GM12878 (cell line): ENCODE measurements around the gene CACNA1E. TPM values are rescaled to one million over a fixed set of nuclear protein-coding genes. Genes with fewer than 3 reads are reported as not detected.

Experiments used
- ATAC-seq: fragments of 200-7000 bp; cut with Tn5 transposase; 3 replicates; pipeline ENCODE4 v1.9.1; 2020; ENCODE audit warnings: mild to moderate bottlenecking, moderate library complexity
- BruUV-seq: library from RNA; stranded (reverse); fragments of 400-500 nt; replicated peaks from 2 replicates; lab custom pipeline; 2021; lab: Mats Ljungman, UMichigan
- CTCF ChIA-PET: fragments of 300-600 bp; sonication (Branson Sonifier 250); formaldehyde crosslinking; extraction: SDS; loops from one replicate; lab custom pipeline; 2021; ENCODE audit warnings: inconsistent platforms; lab: Yijun Ruan, JAX
- POLR2A ChIA-PET: fragments of 350-600 bp; formaldehyde crosslinking; extraction: SDS; loops from one replicate; lab custom pipeline; 2021; ENCODE audit warnings: inconsistent platforms; lab: Charles Lee
- RAD21 ChIA-PET: fragments of 300-600 bp; sonication (Branson Sonifier 250); formaldehyde crosslinking; loops from one replicate; lab custom pipeline; 2023; ENCODE audit warnings: antibody characterized with exemption; ENCODE audit not compliant: unreplicated experiment; lab: Charles Lee
- SMC1A ChIA-PET: fragments of 300-600 bp; sonication (Branson Sonifier 250); formaldehyde crosslinking; loops from one replicate; lab custom pipeline; 2023; ENCODE audit not compliant: unreplicated experiment, uncharacterized antibody; lab: Charles Lee
- DNase-seq: peaks from one replicate; pipeline ENCODE4 v3.0.0-alpha.2; 2011; ENCODE audit warnings: low read depth, low spot score
- FAIRE-seq: peaks from 3 replicates; lab custom pipeline; 2011; peaks lifted over from hg19 to GRCh38; lab: Jason Lieb, UNC
- H2AFZ ChIP-seq: 2 replicates; pipeline ENCODE4 v1.6.0; 2011; ENCODE audit warnings: low read depth, low read length, control low read depth; ENCODE audit not compliant: control insufficient read depth
- H3K27ac ChIP-seq: 2 replicates; pipeline ENCODE4 v1.5.1; 2011; ENCODE audit warnings: control low read depth; ENCODE audit not compliant: control insufficient read depth, insufficient read depth
- H3K27me3 ChIP-seq, 2 experiments: replicated peaks in 1 of 2; 2 replicates each; pipeline versions ENCODE4 v1.6.0 to v1.6.1; 2011; ENCODE audit warnings: low read length in 1 of 2; ENCODE audit not compliant: control insufficient read depth in 2 of 2, insufficient read depth in 2 of 2
- H3K36me3 ChIP-seq, 2 experiments: 2 replicates each; pipeline ENCODE4 v1.5.1; 2011; ENCODE audit warnings: low read length in 1 of 2; ENCODE audit not compliant: control insufficient read depth in 2 of 2, insufficient read depth in 2 of 2
- H3K4me1 ChIP-seq: 2 replicates; pipeline ENCODE4 v1.6.1; 2011; ENCODE audit warnings: mild to moderate bottlenecking, low read length, moderate library complexity, mixed read lengths; ENCODE audit not compliant: control insufficient read depth, insufficient read depth
- H3K4me2 ChIP-seq: 2 replicates; pipeline ENCODE4 v1.6.0; 2011; ENCODE audit warnings: control low read depth; ENCODE audit not compliant: control insufficient read depth, insufficient read depth
- H3K4me3 ChIP-seq: fragments of 200-600 bp; sonication (generic); 2 replicates; pipeline ENCODE4 v1.5.1; 2016
- H3K79me2 ChIP-seq: 2 replicates; pipeline ENCODE4 v1.6.0; 2011; ENCODE audit warnings: low read length; ENCODE audit not compliant: control insufficient read depth, insufficient read depth
- H3K9ac ChIP-seq: 2 replicates; pipeline ENCODE4 v1.8.0; 2011; ENCODE audit warnings: low read length, control low read depth, mixed read lengths; ENCODE audit not compliant: control insufficient read depth, insufficient read depth
- H3K9me3 ChIP-seq: replicated peaks from 3 replicates; pipeline ENCODE4 v1.5.1; 2011; ENCODE audit warnings: mild to moderate bottlenecking, low read length; ENCODE audit not compliant: control insufficient read depth, insufficient read depth
- H4K20me1 ChIP-seq: 2 replicates; pipeline ENCODE4 v1.6.0; 2011; ENCODE audit not compliant: control insufficient read depth, insufficient read depth
- ATF7 ChIP-seq: fragments of 450-650 bp; IDR thresholded peaks from 2 replicates; pipeline ENCODE4 v1.6.1; 2016; ENCODE audit warnings: low read depth, mild to moderate bottlenecking
- BACH1 ChIP-seq: fragments of 450-650 bp; IDR thresholded peaks from 2 replicates; pipeline ENCODE4 v1.6.1; 2017; ENCODE audit warnings: mild to moderate bottlenecking, borderline replicate concordance
- DPF2 ChIP-seq: fragments of 450-650 bp; IDR thresholded peaks from 2 replicates; pipeline ENCODE4 v1.6.1; 2017; ENCODE audit warnings: mild to moderate bottlenecking
- EGR1 ChIP-seq, 2 experiments: IDR thresholded peaks; 1 replicate in 1 of 2; 2 replicates in 1 of 2; pipeline ENCODE4 v1.6.1; 2011 to 2012; ENCODE audit warnings: low read depth in 2 of 2, low read length in 2 of 2, borderline replicate concordance in 1 of 2, mild to moderate bottlenecking in 1 of 2, moderate library complexity in 1 of 2
- GATAD2B ChIP-seq: fragments of 450-650 bp; conservative IDR thresholded peaks from 2 replicates; pipeline ENCODE4 v1.6.1; 2017; ENCODE audit warnings: low read depth, mild to moderate bottlenecking, moderate library complexity
- POU2F2 ChIP-seq: IDR thresholded peaks from 3 replicates; pipeline ENCODE4 v1.6.1; 2011; ENCODE audit warnings: low read depth, mild to moderate bottlenecking, low read length, borderline replicate concordance
- SMAD5 ChIP-seq: IDR thresholded peaks from 2 replicates; pipeline ENCODE4 v1.6.1; 2016; ENCODE audit warnings: antibody characterized with exemption, low read depth
- YBX1 ChIP-seq: fragments of 450-650 bp; IDR thresholded peaks from 2 replicates; pipeline ENCODE4 v1.6.1; 2016; ENCODE audit warnings: antibody characterized with exemption
- ZZZ3 ChIP-seq: IDR thresholded peaks from 2 replicates; pipeline ENCODE4 v1.6.1; 2011; ENCODE audit warnings: low read depth; ENCODE audit not compliant: control insufficient read depth, insufficient read length
- WGBS: methylation state at CpG from one replicate; pipeline ENCODE4 v1.1.6; 2016; ENCODE audit warnings: low lambda C conversion rate; ENCODE audit not compliant: insufficient replicate concordance, insufficient coverage; ENCODE audit errors: missing lambda C conversion rate; 5-methylcytosine and 5-hydroxymethylcytosine counted together
- in situ Hi-C: fragments of 300-500 bp; cut with MboI; formaldehyde crosslinking; loops from 9 replicates; pipeline ENCODE4 v1.14.3; 2018; ENCODE audit warnings: mixed read lengths
- intact Hi-C: fragments of 100-400 bp; cut with micrococcal nuclease; formaldehyde crosslinking; loops from one replicate; pipeline ENCODE4 v1.14.2; 2022; ENCODE audit not compliant: unreplicated experiment
- polyA plus RNA-seq, 11 experiments: library from polyadenylated mRNA; depleted of rRNA in 4 of 11; unstranded in 6 of 11; stranded (reverse) in 5 of 11; fragments of >200 nt; fragmentation: Nextera tagmentation in 4 of 11; fragmentation: Illumina TruSeq in 1 of 11; extraction: Ambion mirVana in 4 of 11; extraction: Trizol in 1 of 11; gene quantifications; 1 replicate in 1 of 11; 2 replicates in 10 of 11; pipeline versions ENCODE4 v1.2.1 to v1.2.3, GENCODE V29; 2011 to 2016; ENCODE audit warnings: inconsistent platforms in 2 of 11, missing spikeins in 2 of 11, low read depth in 1 of 11
- total RNA-seq, 4 experiments: library from RNA; depleted of rRNA in 3 of 4; stranded (reverse); fragments of >200 nt in 3 of 4; fragmentation: Illumina TruSeq in 1 of 4; extraction: Trizol in 1 of 4; gene quantifications; 2 replicates each; pipeline versions ENCODE4 v1.2.1 to v1.2.3, GENCODE V29; 2013 to 2021
- TF ChIP-seq, protein P1 (sequence below): IDR thresholded peaks from 2 replicates; pipeline ENCODE4 v1.6.1; 2011; ENCODE audit warnings: low read depth, mild to moderate bottlenecking, low read length, moderate library complexity, borderline replicate concordance; ENCODE audit errors: extremely low read depth
- TF ChIP-seq, protein P2 (sequence below): fragments of 450-650 bp; conservative IDR thresholded peaks from 2 replicates; pipeline ENCODE4 v1.6.1; 2017; ENCODE audit warnings: mild to moderate bottlenecking, moderate library complexity
- TF ChIP-seq, protein P3 (sequence below): fragments of 450-650 bp; IDR thresholded peaks from 2 replicates; pipeline ENCODE4 v1.6.1; 2018; ENCODE audit warnings: mild to moderate bottlenecking, low read depth, moderate library complexity; ENCODE audit not compliant: partially characterized antibody

Gene CACNA1E
- total and polyA plus RNA-seq, 10 of the 15 experiments (the other 5 are each of a cell fraction or from before 2014, with no cell fraction given) = 0.57 to 22.0 (median 8.5) TPM

DNA sequence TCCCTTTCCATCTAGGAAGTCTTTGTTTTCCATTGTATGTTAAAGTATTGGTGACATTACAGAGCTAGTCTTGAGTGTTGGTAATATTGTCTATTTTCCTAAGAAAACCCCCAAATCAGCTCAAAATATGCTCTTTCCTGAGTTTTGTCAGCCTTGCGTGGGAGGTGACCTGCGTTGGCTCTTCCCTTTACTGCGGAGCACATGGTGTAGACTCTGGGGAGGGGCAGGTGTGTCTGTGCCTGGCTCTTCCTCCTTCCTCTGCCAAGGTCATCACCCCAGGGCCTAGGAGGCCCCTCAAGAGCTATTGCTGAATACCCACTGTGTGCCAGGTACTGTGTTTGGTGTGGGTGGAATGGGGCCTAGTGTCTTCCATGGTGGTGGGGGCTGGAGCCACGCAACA, 33.4 kb downstream of the CACNA1E start (continued):
- TF ChIP-seq, protein P1, sequence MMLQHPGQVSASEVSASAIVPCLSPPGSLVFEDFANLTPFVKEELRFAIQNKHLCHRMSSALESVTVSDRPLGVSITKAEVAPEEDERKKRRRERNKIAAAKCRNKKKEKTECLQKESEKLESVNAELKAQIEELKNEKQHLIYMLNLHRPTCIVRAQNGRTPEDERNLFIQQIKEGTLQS = no peak
- TF ChIP-seq SMAD5 (no peak), DPF2 (no peak)

DNA sequence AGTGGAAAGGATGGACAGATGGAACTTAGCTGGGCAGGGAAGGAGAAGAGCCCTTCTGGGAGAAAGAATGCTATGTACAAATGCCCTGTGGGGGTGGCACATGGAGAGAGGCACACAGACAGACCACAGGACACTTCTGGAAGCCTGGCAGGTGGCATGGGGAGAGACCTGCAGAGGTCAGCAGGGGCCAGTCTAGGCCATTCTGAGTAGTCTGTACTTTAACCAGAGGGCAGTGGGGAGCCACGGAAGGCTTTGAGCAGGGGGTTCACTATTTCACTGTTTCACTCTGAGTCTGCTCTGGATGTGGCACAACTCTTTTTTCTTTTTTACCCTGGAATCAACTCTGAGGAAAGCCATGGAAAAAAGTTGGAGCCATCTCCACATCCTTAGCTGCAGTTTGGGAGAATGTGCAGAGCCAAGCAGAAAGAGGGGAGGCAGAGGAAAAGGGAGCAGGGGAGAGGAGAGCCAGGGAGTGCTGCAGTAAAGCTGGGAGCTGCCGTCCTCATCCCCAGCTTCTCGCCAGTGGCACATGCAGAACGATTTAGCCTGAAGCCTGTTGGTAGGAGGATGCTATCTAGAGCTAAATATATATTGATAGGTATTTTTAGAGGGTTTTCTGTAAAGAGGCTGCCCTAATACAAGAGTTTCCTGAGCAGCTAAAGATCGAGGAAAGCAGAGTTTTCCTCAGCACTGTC, 34.0 kb downstream of the CACNA1E start:
- no peaks in the 10 kb centered on the region for H3K36me3 ChIP-seq
- no peaks in the 10 kb centered on the region for H3K9me3 ChIP-seq
- ChIA-PET POLR2A (interaction anchor here (0.8 to 1.1 kb wide), 2 partner anchors 33 to 132 kb away, joined by 3 read pairs; partner anchors contain the start of gene CACNA1E), RAD21 (interaction anchor here (16.9 kb wide), 1 partner anchor 31 kb away, joined by 278 read pairs; the partner anchor contains the start of gene CACNA1E), CTCF (interaction anchor here (1.0 to 2.5 kb wide), 8 partner anchors 25 to 419 kb away, joined by 3 to 9 read pairs (median 4); no protein-coding TSS in a partner anchor), SMC1A (interaction anchor here (0.7 to 2.0 kb wide), 8 partner anchors 8 to 160 kb away, joined by 3 to 5 read pairs (median 4); no protein-coding TSS in a partner anchor)
- ATAC-seq (no peak), FAIRE-seq (no peak), DNase-seq (no peak)
- H3K79me2 ChIP-seq = no peaks in the 10 kb centered on the region
- no peak overlapping the region for H3K4me3 ChIP-seq
- no TSS peak for BruUV-seq
- H3K4me1 ChIP-seq = peaks cover 30% of the 10 kb centered on the region
- H3K4me2 ChIP-seq = no peak overlapping the region
- TF ChIP-seq ZZZ3 (no peak), BACH1 (no peak), GATAD2B (no peak), EGR1 (IDR thresholded peaks at IDR 0.05; ENCODE audit: borderline replicate concordance in 1 of 2, low read depth in 2 of 2, low read length in 2 of 2) (no peak), YBX1 (no peak), ATF7 (no peak), POU2F2 (no peak)
- TF ChIP-seq, protein P2, sequence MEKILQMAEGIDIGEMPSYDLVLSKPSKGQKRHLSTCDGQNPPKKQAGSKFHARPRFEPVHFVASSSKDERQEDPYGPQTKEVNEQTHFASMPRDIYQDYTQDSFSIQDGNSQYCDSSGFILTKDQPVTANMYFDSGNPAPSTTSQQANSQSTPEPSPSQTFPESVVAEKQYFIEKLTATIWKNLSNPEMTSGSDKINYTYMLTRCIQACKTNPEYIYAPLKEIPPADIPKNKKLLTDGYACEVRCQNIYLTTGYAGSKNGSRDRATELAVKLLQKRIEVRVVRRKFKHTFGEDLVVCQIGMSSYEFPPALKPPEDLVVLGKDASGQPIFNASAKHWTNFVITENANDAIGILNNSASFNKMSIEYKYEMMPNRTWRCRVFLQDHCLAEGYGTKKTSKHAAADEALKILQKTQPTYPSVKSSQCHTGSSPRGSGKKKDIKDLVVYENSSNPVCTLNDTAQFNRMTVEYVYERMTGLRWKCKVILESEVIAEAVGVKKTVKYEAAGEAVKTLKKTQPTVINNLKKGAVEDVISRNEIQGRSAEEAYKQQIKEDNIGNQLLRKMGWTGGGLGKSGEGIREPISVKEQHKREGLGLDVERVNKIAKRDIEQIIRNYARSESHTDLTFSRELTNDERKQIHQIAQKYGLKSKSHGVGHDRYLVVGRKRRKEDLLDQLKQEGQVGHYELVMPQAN = no peak
- TF ChIP-seq, protein P3, sequence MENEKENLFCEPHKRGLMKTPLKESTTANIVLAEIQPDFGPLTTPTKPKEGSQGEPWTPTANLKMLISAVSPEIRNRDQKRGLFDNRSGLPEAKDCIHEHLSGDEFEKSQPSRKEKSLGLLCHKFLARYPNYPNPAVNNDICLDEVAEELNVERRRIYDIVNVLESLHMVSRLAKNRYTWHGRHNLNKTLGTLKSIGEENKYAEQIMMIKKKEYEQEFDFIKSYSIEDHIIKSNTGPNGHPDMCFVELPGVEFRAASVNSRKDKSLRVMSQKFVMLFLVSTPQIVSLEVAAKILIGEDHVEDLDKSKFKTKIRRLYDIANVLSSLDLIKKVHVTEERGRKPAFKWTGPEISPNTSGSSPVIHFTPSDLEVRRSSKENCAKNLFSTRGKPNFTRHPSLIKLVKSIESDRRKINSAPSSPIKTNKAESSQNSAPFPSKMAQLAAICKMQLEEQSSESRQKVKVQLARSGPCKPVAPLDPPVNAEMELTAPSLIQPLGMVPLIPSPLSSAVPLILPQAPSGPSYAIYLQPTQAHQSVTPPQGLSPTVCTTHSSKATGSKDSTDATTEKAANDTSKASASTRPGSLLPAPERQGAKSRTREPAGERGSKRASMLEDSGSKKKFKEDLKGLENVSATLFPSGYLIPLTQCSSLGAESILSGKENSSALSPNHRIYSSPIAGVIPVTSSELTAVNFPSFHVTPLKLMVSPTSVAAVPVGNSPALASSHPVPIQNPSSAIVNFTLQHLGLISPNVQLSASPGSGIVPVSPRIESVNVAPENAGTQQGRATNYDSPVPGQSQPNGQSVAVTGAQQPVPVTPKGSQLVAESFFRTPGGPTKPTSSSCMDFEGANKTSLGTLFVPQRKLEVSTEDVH = no peak
- TF ChIP-seq, protein P1 = no peak
- intact Hi-C loops = no loop called here
- no peak overlapping the region for H2AFZ ChIP-seq
- H3K27me3 ChIP-seq = no peaks in the 10 kb centered on the region
- no peak overlapping the region for H3K9ac ChIP-seq
- in situ Hi-C loops = no loop called here
- no peaks in the 10 kb centered on the region for H4K20me1 ChIP-seq
- 66% methylated on average over 5 of the region's 5 CpGs for WGBS
- H3K27ac ChIP-seq = no peak overlapping the region
